ENCODE results near the gene KCNK3. TPM values are rescaled to one million over a fixed set of nuclear protein-coding genes. Genes with fewer than 3 reads are reported as not detected.

Gene KCNK3
- total RNA-seq, 2 donors from 2014 or later: not detected

DNA sequence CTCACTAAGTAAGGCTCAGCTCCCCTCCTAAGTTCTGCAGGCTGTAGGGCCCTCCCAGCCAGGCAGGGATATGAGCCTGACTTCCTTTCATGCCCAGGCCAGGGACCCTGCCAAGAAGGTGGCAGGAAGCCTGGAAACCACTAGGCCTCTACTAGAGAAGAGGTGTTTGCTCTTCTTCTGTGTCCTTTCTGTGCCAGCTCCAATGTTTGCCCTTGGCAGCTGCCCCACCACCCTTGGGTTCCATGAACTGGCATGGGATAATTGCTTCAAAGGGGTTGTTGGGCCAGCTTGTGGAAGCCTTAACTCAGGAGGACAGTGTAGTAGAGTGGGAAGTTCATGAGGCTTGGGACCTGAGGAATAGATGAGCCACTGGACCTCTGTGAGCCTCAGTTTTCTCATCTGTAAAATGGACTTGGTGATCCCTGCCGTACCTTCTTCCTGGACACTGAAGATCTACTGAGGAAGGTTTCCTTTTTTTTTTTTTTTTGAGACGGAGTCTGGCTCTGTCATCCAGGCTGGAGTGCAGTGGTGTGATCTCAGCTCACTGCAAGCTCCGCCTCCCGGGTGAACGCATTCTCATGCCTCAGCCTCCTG, 75.5 kb downstream of the KCNK3 start:
- DNase-seq (ENCODE audit: low spot score in 2 of 2): no peak
- H3K9me3 Mint-ChIP-seq: no peaks in the 10 kb centered on the region
- ATAC-seq: no peak
- H3K36me3 Mint-ChIP-seq: peaks cover 4 to 5% of the 10 kb centered on the region in 2 donors
- peak overlapping the region in 1 of 2 donors; percentile 81 for H3K27ac Mint-ChIP-seq

GRCh38 chr2:26768759-26769088, 76.2 kb downstream of the KCNK3 start:
- ATAC-seq: no peak
- H3K9me3 Mint-ChIP-seq: no peaks in the 10 kb centered on the region
- no peak for DNase-seq (ENCODE audit: low spot score in 2 of 2)
- peak overlapping the region in 1 of 2 donors; percentile 81 for H3K27ac Mint-ChIP-seq
- H3K36me3 Mint-ChIP-seq: peaks cover 4 to 5% of the 10 kb centered on the region in 2 donors

DNA sequence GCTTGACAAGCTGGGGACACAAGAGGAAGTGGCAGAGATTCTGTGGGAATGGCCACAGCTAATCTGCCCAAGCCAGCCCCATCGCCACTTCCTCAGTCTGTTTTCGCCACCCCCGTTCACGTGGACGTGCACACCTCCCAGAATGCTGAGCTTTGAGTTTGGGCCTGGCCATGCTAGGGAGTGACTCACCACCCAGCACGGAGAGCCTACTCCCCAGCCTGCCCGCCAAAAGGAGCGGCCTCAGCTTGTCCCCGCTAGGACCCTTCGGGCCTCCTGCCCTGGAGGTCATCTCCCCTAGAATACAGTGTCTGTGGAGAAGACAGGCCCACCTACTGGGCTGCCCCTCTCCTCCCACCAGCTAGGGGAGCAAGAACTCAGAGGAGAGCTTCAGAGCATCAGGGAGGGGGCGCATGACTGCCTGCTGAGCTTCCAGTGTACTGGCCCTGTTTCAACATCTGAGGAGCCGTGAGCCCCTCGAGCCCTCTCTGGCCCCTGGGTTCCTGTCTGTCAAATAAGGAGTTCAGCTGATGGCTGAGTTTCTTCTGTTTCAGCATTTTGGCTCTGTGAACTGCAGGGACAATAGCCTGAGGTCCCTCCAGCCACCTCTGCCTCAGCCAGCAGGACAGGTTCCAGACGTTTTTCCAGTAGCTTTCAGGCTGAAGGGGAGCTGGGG, 76.7 kb downstream of the KCNK3 start:
- Mint-ChIP-seq H3K9me3 (no peaks in the 10 kb centered on the region), H3K36me3 (peaks cover 4 to 5% of the 10 kb centered on the region in 2 donors), H3K27ac (peak overlapping the region; percentile 55 to 81)
- peak in 1 of 2 donors; percentile 73 for DNase-seq (ENCODE audit: low spot score in 2 of 2)
- ATAC-seq: peak in 1 of 2 donors; percentile 51

DNA sequence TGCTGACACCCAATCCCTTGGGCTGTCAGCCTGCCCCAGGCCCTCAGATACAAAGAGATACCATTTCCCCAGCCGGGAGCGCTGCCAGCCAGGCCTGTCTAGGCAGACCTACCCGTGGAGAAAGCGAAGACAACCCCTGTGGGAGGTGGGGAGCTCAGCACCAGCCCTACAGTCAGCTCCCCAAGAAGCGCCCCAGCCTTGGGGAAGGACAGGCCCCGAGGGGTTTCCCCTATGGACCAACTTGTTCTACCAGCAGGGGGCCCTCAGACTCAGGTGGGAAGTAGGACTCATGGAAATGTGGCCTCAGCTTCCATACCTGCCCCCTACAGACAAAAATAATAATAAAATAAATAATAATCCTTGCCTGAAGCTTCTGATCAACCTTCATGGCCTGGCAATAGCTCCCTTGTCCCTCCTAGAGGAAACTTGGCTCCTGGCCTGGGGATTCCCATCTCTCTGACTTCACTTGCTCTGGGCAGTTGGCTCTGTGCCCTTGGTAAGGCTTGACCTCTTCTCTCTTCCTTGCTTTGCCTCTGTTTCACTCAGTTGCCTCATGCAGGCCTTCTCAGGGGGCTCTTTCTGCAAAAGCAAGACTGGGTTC, 78.6 kb downstream of the KCNK3 start:
- peak overlapping the region in 1 of 2 donors; percentile 78 for H3K27ac Mint-ChIP-seq
- no peaks in the 10 kb centered on the region for H3K36me3 Mint-ChIP-seq
- ATAC-seq (peak in 1 of 2 donors; percentile 19), DNase-seq (ENCODE audit: low spot score in 2 of 2) (no peak)
- no peaks in the 10 kb centered on the region for H3K9me3 Mint-ChIP-seq

DNA sequence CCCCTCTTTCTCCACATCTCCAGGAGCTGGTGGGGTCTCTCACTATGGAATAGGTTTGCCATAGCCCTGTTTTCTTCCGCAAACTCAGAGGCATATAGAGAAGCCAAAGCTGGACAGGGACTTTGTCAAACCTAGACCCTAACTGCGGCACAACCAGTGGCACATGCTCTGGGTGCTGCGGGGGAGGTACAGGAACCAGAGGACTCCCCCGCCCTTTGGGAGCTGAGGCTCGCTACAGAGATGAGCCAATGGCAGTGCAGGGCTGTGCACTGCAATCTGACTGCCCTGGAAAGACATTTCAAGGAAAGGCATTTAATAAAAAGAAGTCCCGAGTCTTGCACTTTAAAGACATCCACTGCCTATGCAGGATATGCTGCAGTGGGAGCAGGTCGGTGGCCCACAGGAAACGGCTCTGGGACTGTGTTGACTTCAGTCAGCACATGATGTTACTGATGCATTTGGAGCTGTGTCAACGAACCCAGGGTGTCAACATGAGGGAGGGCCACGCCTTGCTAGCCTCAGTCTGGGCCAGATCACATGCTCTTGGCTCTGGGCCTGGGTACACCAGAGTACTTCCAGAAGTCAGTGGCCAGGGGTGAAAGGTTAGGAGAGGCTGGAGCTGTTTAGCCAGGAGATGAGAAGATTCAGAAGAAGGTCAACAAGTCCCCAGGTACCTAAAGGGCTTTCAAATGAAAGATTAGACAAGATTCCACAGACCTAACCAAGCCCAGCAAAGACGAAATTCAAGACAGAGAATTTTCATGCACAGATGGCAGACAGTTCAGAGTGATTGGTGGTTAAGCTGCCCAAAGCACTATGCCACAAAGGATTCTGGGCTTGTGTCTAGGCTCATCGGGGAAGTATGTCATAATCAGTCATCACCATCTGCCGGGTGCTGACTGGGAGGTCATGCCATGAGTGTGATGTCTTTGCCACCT, 79.8 kb downstream of the KCNK3 start:
- Mint-ChIP-seq H3K9me3 (no peaks in the 10 kb centered on the region), H3K36me3 (no peaks in the 10 kb centered on the region), H3K27ac (peak overlapping the region; percentile 13 to 78)
- DNase-seq (ENCODE audit: low spot score in 2 of 2): no peak
- ATAC-seq: peak; percentile 59 to 65

DNA sequence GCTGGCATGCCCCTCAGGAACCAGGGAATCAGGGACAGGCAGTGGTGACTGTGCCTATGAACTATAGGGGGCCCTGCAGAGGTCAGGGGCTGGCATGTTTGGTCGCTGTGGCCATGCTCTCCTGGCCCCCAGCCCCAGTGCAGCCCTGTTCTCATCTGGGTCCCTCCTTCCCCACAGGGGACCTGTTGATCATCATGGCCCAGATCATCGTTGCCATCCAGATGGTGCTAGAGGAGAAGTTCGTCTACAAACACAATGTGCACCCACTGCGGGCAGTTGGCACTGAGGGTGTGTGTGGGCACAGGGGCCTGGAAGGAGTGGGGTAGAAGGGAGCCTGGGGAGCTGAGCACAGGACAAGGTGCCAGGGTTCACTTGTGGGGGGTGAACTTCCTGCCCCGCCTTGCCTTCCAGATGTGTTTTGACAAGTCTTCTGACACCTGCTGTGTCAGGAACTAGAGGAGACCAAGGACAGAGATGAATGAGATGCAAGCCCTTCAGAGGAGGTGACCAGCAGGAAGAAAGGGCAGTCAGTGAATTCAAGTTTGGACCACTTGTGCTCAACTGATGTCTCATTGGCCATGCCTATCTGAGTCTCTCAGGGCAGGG, 83.8 kb downstream of the KCNK3 start:
- H3K36me3 Mint-ChIP-seq: peaks cover 5 to 8% of the 10 kb centered on the region in 2 donors

GRCh38 chr2:26778098-26778497, 85.6 kb downstream of the KCNK3 start:
- H3K27ac Mint-ChIP-seq: peak overlapping the region in 1 of 2 donors; percentile 66
- H3K9me3 Mint-ChIP-seq: no peaks in the 10 kb centered on the region
- DNase-seq (ENCODE audit: low spot score in 2 of 2) (no peak), ATAC-seq (no peak)
- H3K36me3 Mint-ChIP-seq: peaks cover 5 to 8% of the 10 kb centered on the region in 2 donors

More for the DNA sequence above, 83.8 kb downstream of the KCNK3 start:
- DNase-seq (ENCODE audit: low spot score in 2 of 2) (no peak), ATAC-seq (no peak)
- Mint-ChIP-seq H3K27ac (peak overlapping the region; percentile 49 to 53), H3K9me3 (no peaks in the 10 kb centered on the region)

DNA sequence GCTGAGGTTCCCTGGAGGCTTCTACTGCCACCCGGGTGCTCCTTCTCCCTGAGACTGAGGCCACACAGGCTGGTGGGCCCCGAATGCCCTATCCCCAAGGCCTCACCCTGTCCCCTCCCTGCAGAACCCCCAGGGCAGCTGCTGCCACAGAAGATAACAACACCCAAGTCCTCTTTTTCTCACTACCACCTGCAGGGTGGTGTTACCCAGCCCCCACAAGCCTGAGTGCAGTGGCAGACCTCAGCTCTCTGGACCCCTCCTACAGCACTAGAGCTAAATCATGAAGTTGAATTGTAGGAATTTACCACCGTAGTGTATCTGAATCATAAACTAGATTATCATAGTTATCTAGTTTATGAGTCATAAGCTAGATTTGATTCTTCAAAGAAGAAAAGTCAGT, 86.0 kb downstream of the KCNK3 start:
- H3K9me3 Mint-ChIP-seq: no peaks in the 10 kb centered on the region
- DNase-seq (ENCODE audit: low spot score in 2 of 2) (no peak), ATAC-seq (peak; percentile 80 to 93)
- peak overlapping the region; percentile 66 to 92 for H3K27ac Mint-ChIP-seq
- peaks cover 5 to 8% of the 10 kb centered on the region in 2 donors for H3K36me3 Mint-ChIP-seq

GRCh38 chr2:26780203-26780760, 87.8 kb downstream of the KCNK3 start:
- H3K36me3 Mint-ChIP-seq: peaks cover 6 to 8% of the 10 kb centered on the region in 2 donors
- H3K27ac Mint-ChIP-seq: peak overlapping the region in 1 of 2 donors; percentile 57
- DNase-seq (ENCODE audit: low spot score in 2 of 2): no peak
- no peak for ATAC-seq
- H3K9me3 Mint-ChIP-seq: no peaks in the 10 kb centered on the region

Other genes with a start within 250 kb of the KCNK3 start
- gene OTOF, start 214.6 kb upstream of the KCNK3 start, total RNA-seq: 1 to 10 TPM in 1 of 2 donors, under 1 TPM in 1; 0.16 to 2.7 TPM
- not detected for gene CIB4, start 51.4 kb upstream of the KCNK3 start, total RNA-seq
- 1 to 10 TPM; 5.1 to 8.6 TPM for gene SLC35F6, start 71.6 kb downstream of the KCNK3 start, total RNA-seq
- 10 to 100 TPM; 26.9 to 38.1 TPM for gene CENPA, start 93.3 kb downstream of the KCNK3 start, total RNA-seq
- not detected for gene DPYSL5, start 155.4 kb downstream of the KCNK3 start, total RNA-seq